Gastroesophageal sphincter (tissue), 4 donors: Measurements from ENCODE around the gene UNC13C. TPM values are rescaled to one million over a fixed set of nuclear protein-coding genes. Genes with fewer than 3 reads are reported as not detected.

Experiments
- ATAC-seq: fragments of 150-250 bp; one replicate; pipeline ENCODE4 v1.9.1; 2016; ENCODE audit warnings: mild to moderate bottlenecking, moderate library complexity
- H3K27ac ChIP-seq, 4 donors: fragments of 200-600 bp; sonication (generic) in 3 of 4; 1 replicate in 3 of 4; 2 replicates in 1 of 4; pipeline ENCODE4 v1.5.1; 2016 to 2019
- H3K27me3 ChIP-seq: fragments of 200-600 bp; sonication (generic); one replicate; pipeline ENCODE4 v1.5.1; 2019
- H3K36me3 ChIP-seq, 2 donors: fragments of 200-600 bp; sonication (generic); one replicate each; pipeline ENCODE4 v1.5.1; 2019; ENCODE audit warnings: control low read depth in 1 of 2
- H3K4me1 ChIP-seq, 3 donors: fragments of 200-600 bp; sonication (generic); 1 replicate in 2 of 3; 2 replicates in 1 of 3; pipeline ENCODE4 v1.5.1; 2016 to 2019; ENCODE audit warnings: control low read depth in 2 of 3
- H3K4me3 ChIP-seq, 2 donors: fragments of 200-600 bp; sonication (generic); one replicate each; pipeline ENCODE4 v1.5.1; 2019; ENCODE audit warnings: mild to moderate bottlenecking in 1 of 2, moderate library complexity in 1 of 2
- H3K9me3 ChIP-seq, 3 donors: fragments of 200-600 bp; sonication (generic); one replicate each; pipeline ENCODE4 v1.5.1; 2017 to 2019; ENCODE audit warnings: control low read depth in 2 of 3
- EP300 ChIP-seq: sonication (generic); formaldehyde crosslinking; IDR thresholded peaks from one replicate; pipeline ENCODE4 v1.6.1; 2017; ENCODE audit warnings: antibody characterized with exemption, mild to moderate bottlenecking
- POLR2A ChIP-seq, 2 donors: fragments of 450-650 bp; IDR thresholded peaks; one replicate each; pipeline ENCODE4 v1.6.1; 2017; ENCODE audit warnings: antibody characterized with exemption in 2 of 2, mild to moderate bottlenecking in 2 of 2, moderate library complexity in 1 of 2
- POLR2AphosphoS5 ChIP-seq: sonication (generic); formaldehyde crosslinking; IDR thresholded peaks from one replicate; pipeline ENCODE4 v1.6.1; 2017; ENCODE audit warnings: antibody characterized with exemption
- WGBS, 2 donors: methylation state at CpG; one replicate each; pipeline ENCODE4 v1.1.5; 2018; ENCODE audit warnings: low coverage in 1 of 2; 5-methylcytosine and 5-hydroxymethylcytosine counted together
- total RNA-seq, 4 donors: library from RNA; depleted of rRNA; stranded (reverse); fragments of >200 nt; gene quantifications; one replicate each; pipeline ENCODE4 v1.1.0, GENCODE V29; 2016
- TF ChIP-seq, protein P1 (sequence below), 4 experiments: fragments of 200-600 bp in 2 of 4; fragments of 450-650 bp in 2 of 4; sonication (generic) in 1 of 4; IDR thresholded peaks; one replicate each; pipeline ENCODE4 v1.5.1; 2017 to 2019; ENCODE audit warnings: antibody characterized with exemption in 4 of 4, mild to moderate bottlenecking in 2 of 4, moderate library complexity in 2 of 4

UNC13C gene
- total RNA-seq, 4 donors from 2014 or later = 0.89 to 13.9 (median 2.1) TPM

DNA sequence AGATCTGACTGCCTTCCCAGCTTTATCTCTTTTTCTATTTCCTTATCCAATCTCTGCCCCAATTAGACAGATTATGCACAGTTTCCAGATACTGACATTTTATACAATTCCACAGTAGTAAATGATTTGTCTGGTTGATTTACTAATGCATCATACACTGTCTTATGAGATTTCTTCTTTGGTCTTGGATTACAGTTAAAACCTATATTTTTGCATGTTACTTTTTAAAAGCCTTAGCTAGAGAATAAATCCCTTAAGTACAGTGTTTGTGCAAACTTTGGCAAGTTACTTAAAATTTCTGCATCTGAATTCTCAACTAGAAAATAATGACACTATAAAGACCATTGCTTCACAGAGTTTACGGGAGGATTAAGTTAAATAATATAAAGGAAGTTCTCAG lies 6.0 kb downstream of the UNC13C start:
- TF ChIP-seq POLR2AphosphoS5 (no peak), POLR2A (IDR thresholded peaks at IDR 0.05) (no peak), EP300 (no peak)
- TF ChIP-seq, protein P1, sequence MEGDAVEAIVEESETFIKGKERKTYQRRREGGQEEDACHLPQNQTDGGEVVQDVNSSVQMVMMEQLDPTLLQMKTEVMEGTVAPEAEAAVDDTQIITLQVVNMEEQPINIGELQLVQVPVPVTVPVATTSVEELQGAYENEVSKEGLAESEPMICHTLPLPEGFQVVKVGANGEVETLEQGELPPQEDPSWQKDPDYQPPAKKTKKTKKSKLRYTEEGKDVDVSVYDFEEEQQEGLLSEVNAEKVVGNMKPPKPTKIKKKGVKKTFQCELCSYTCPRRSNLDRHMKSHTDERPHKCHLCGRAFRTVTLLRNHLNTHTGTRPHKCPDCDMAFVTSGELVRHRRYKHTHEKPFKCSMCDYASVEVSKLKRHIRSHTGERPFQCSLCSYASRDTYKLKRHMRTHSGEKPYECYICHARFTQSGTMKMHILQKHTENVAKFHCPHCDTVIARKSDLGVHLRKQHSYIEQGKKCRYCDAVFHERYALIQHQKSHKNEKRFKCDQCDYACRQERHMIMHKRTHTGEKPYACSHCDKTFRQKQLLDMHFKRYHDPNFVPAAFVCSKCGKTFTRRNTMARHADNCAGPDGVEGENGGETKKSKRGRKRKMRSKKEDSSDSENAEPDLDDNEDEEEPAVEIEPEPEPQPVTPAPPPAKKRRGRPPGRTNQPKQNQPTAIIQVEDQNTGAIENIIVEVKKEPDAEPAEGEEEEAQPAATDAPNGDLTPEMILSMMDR (IDR thresholded peaks at IDR 0.05) = no peak
- no peak overlapping the region for H3K4me3 ChIP-seq
- H3K27me3 ChIP-seq = no peaks in the 10 kb centered on the region
- no peak for ATAC-seq
- H3K36me3 ChIP-seq = no peaks in the 10 kb centered on the region
- H3K4me1 ChIP-seq = peaks cover 0 to 2% (median 0%) of the 10 kb centered on the region in 3 donors
- H3K9me3 ChIP-seq = no peaks in the 10 kb centered on the region
- no peak overlapping the region for H3K27ac ChIP-seq
- WGBS, 2 donors = 28 to 75% methylated on average over 1 of the region's 1 CpG

- no peaks in the 10 kb centered on the region for H3K36me3 ChIP-seq
- WGBS, 2 donors = 86% methylated on average over 3 to 4 of the region's 4 CpGs
Observed at GRCh38 chr15:53985562-53985961, 7.3 kb downstream of the UNC13C start.

GRCh38 chr15:53987480-53987879 lies 9.2 kb downstream of the UNC13C start:
- H3K4me3 ChIP-seq = no peak overlapping the region
- TF ChIP-seq POLR2AphosphoS5 (no peak), EP300 (no peak), POLR2A (IDR thresholded peaks at IDR 0.05) (no peak)
- TF ChIP-seq, protein P1 (IDR thresholded peaks at IDR 0.05) = no peak
- peaks cover 0 to 1% (median 0%) of the 10 kb centered on the region in 3 donors for H3K9me3 ChIP-seq
- H3K27ac ChIP-seq = no peak overlapping the region
- WGBS, 2 donors = 75 to 100% methylated on average over 1 to 2 of the region's 2 CpGs
- no peaks in the 10 kb centered on the region for H3K27me3 ChIP-seq
- no peaks in the 10 kb centered on the region for H3K4me1 ChIP-seq
- H3K36me3 ChIP-seq = no peaks in the 10 kb centered on the region
- no peak for ATAC-seq

More at GRCh38 chr15:53985562-53985961, 7.3 kb downstream of the UNC13C start:
- no peak for ATAC-seq
- H3K27me3 ChIP-seq = no peaks in the 10 kb centered on the region
- no peak overlapping the region for H3K4me3 ChIP-seq
- no peaks in the 10 kb centered on the region for H3K4me1 ChIP-seq
- no peak overlapping the region for H3K27ac ChIP-seq
- TF ChIP-seq POLR2AphosphoS5 (no peak), POLR2A (IDR thresholded peaks at IDR 0.05) (no peak), EP300 (no peak)
- TF ChIP-seq, protein P1 (IDR thresholded peaks at IDR 0.05) = no peak
- H3K9me3 ChIP-seq = no peaks in the 10 kb centered on the region

GRCh38 chr15:54007256-54007655 lies 29.0 kb downstream of the UNC13C start:
- no peak for ATAC-seq
- no peaks in the 10 kb centered on the region for H3K9me3 ChIP-seq
- H3K4me1 ChIP-seq = no peaks in the 10 kb centered on the region
- TF ChIP-seq POLR2A (IDR thresholded peaks at IDR 0.05) (no peak), POLR2AphosphoS5 (no peak), EP300 (no peak)
- TF ChIP-seq, protein P1 (IDR thresholded peaks at IDR 0.05) = no peak
- no peak overlapping the region for H3K27ac ChIP-seq
- 91 to 97% methylated on average over 2 of the region's 2 CpGs for WGBS, 2 donors
- H3K4me3 ChIP-seq = no peak overlapping the region
- no peaks in the 10 kb centered on the region for H3K27me3 ChIP-seq
- no peaks in the 10 kb centered on the region for H3K36me3 ChIP-seq

DNA sequence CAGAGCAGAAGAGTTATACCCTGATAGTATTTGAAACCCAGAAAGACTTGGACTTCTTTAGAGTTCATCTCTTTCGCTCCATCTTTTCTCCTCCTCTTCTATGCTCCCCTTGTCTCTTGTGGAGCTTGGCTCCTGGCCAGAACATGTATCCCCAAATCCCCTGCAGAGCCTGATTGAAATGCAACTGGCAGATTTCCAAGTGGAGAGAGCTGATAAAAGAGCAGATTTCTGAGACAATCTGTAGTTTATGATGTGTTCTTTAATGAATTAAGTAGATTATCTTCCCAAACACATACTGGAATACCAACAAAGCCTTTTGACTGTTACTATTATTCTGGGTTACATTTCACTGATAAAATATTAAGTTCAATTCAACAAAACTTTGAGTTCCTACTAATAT lies 33.4 kb downstream of the UNC13C start:
- ATAC-seq = no peak
- Histone ChIP-seq H3K27me3 (no peaks in the 10 kb centered on the region), H3K36me3 (no peaks in the 10 kb centered on the region), H3K4me3 (no peak overlapping the region), H3K4me1 (no peaks in the 10 kb centered on the region), H3K27ac (no peak overlapping the region), H3K9me3 (no peaks in the 10 kb centered on the region)
- 40 to 50% methylated on average over 1 of the region's 1 CpG for WGBS, 2 donors
- TF ChIP-seq POLR2A (IDR thresholded peaks at IDR 0.05) (no peak), POLR2AphosphoS5 (no peak), EP300 (no peak)
- TF ChIP-seq, protein P1 (IDR thresholded peaks at IDR 0.05) = no peak
